Stimulated activated CD8-positive, alpha-beta memory T cell treated with anti-CD3 and anti-CD28 coated beads, Interleukin-4, amount 100 ng/mL, for 1 hour (primary cell): ENCODE results near the gene CRAT.
"Not testable (repeated sequence)": the region's sequence is repeated elsewhere in the genome, so short reads cannot be mapped to it uniquely, and the experiment has no call there.

Experiments used
- DNase-seq, 2 donors: peaks; one replicate each; pipeline ENCODE4 v3.0.0-alpha.2; 2020; ENCODE audit warnings: low read depth in 2 of 2, low spot score in 1 of 2

CRAT gene

GRCh38 chr9:129138476-129139232 lies 28.1 kb upstream of the CRAT start:
- DNase-seq, result no peak

- no peak for DNase-seq
Observed at GRCh38 chr9:129138144-129138462, 27.5 kb upstream of the CRAT start.

DNA sequence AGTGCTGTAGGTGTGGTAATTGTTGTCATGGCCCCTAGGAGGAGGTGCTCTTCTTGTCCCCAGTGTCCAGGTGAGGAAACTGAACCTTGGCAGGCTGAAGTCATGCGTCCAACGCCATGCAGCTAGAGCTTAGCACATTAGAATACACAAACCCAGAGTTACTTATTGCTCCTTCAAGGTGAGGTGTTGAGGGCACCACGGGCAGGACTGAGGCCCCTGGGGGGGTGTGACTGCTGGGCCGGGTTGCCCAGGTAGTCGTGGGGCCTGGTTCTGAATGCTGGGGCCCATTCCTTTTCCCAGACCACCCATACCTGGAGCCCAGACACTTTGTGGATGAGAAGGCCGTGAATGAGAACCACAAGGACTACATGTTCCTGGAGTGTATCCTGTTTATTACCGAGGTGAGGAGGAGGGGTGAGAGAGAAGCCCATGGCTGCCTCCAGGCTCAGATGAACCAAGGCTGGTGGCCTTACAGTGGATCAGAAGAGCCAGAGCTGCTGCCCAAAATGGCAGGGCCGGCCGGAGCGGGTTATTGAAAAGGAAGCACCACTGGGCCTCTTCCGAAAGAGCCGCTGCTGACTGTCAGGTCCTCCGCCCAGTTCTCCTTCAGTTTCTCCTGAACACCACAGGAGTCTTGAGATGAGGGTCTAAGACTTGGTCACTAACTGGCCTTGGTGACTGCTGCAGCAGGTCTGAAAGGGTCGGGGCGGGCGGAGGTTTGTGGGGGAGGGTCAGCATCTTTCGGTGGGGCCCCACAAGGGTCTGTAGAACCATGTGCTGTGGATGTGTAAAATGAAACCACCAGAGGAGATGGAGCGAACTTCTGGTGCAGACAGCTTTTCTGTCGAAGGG lies 26.9 kb upstream of the CRAT start:
- no peak for DNase-seq

DNA sequence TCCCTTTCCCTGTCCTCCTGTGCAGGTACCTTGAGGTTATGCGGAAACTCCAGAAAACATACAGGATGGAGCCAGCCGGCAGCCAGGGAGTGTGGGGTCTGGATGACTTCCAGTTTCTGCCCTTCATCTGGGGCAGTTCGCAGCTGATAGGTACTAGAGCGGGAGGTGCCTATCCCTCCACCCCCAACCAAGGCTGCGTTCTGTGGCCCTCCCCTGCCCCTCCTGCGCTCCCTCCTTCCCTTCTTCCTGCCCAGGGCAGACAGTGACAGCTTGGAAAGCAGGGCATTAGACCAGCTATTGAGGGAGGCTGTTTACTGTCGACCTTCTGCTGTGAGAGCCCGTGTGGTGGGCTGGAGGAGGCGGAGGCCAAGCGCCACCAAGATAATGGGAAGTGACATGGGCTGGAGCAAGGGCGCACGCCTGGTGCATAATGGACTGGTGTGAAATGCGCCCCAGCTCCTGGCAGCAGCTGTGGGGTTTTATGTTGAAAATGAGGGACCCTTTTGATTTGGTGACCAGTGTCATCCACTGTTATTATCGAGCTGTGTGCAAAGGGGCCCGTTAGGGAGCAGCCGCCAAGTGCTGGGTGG lies 25.9 kb upstream of the CRAT start:
- DNase-seq, result no peak

- DNase-seq, result no peak
Observed at GRCh38 chr9:129135476-129135875, 24.9 kb upstream of the CRAT start.

DNA sequence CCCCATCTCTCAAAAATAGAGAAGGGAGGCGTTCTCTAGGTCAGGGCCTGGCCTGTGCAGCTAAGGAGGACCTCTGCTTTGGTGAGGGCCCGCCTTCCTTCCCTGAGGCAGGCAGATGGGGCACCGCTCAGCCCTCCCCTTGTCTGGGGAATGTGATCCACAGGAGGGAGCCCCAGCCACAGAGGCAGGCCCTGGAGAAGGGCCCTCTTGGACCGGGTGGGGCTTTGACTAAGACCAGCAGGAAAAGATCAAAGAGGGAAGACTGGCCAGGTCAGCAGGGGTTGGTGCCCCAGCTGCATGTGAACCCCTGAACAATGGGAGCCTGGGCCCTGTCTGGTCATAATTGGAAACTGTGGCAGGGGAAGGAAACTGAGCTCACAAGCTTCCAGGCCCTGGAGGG lies 22.5 kb upstream of the CRAT start:
- no peak for DNase-seq

GRCh38 chr9:129131300-129132145 lies 20.9 kb upstream of the CRAT start:
- DNase-seq, result peak; percentile 73 to 74

GRCh38 chr9:129130791-129131190 lies 20.2 kb upstream of the CRAT start:
- DNase-seq, result no peak

DNA sequence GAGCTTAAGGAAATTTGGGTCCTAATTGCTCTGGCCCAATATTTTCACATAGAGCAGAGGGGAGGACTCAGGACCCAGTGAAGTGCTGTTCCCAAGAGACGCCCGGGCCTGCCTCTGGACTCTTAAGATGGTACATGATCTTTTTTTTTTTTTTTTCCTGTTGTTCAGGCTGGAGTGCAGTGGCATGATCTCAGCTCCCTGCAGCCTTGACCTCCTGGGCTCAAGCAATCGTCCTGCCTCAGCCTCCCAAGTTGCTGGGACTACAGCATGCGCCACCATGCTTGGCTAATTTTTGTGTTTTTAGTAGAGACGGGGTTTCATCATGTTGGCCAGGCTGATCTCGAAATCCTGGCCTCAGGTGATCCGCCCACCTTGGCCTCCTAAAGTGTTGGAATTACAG lies 19.7 kb upstream of the CRAT start:
- DNase-seq, result not testable (repeated sequence)

DNA sequence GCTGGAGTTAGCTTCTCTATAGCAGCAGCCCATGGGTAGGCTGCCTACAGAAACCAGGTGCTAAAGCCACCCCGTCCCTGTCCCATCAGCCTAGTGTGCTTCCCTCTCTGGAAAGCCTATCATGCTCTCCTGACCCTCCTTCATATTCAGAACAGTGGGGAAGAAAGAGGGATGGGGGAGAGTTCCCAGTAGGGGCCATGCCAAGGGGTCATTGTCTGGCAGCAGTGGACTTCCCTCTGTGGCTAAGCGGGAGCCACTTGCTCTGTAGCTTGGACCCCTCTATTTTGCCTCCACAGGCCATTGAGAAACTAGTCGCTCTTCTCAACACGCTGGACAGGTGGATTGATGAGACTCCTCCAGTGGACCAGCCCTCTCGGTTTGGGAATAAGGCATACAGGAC lies 18.1 kb upstream of the CRAT start:
- DNase-seq, result no peak

DNA sequence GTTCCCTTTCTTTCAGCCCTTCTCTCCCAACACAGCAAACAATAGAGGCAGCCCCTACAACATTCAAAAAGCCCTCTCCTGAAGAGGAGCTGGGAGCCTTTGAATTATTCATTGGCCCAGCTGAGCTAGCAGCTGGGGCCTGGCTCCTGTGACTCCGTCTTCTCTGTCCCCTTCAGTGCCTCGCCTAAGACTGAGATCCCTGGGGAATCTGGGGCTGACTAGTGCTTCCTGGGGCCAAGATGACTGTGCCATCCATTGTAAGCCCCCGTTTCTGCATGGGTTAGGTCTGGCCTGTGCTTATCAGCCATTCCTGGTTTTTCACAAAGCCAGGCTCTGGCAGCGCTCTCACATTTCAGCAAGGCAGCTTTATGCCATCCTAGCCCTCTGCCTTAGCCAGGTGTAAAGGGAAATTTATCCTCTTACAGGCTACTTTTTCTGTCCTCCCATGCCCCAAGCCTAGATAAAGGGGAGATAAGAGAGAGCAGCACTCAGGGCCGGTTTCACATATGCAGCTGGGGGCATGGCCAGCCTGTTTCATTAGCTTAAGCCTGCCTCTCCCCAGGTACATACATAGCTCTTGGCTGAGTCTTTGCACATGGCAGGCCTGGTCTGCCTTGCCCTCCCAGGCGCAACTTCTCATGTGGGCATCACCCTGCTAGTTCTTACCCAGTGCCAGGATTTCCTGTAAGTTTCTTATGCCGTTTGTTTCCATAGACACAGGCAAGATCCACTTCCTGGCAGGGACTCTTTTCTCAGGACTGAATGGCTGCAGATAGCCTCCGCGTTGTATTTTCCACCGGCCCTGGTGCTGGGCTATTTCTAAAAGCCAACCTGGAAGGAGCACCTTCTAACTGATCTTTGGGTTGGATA lies 16.4 kb upstream of the CRAT start:
- DNase-seq, result no peak

- no peak for DNase-seq
Observed at GRCh38 chr9:129125478-129125877, 14.9 kb upstream of the CRAT start.

GRCh38 chr9:129124506-129125069 lies 14.0 kb upstream of the CRAT start:
- DNase-seq, result no peak

- DNase-seq, result not testable (repeated sequence)
Observed at GRCh38 chr9:129122976-129123375, 12.4 kb upstream of the CRAT start.

GRCh38 chr9:129122133-129122532 lies 11.5 kb upstream of the CRAT start:
- DNase-seq, result no peak

GRCh38 chr9:129121483-129121882 lies 10.9 kb upstream of the CRAT start:
- DNase-seq, result no peak

GRCh38 chr9:129118799-129119198 lies 8.2 kb upstream of the CRAT start:
- no peak for DNase-seq

- DNase-seq, result no peak
Observed at GRCh38 chr9:129113645-129114304, 3.2 kb upstream of the CRAT start.

DNA sequence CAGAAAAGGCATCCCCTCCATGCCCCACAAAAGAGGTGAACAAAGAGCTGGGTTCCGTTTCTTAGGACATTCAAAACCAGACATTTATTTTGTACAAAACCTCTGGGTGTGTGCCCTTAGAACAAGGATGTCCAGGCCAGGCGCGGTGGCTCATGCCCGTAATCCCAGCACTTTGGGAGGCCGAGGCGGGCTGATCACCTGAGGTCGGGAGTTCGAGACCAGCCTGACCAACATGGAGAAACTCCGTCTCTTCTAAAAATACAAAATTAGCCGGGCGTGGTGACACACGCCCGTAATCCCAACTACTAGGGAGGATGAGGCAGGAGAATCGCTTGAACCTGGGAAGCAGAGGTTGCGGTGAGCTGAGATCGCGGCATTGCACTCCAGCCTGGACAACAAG lies 1.9 kb upstream of the CRAT start:
- not testable (repeated sequence) for DNase-seq
